Kasumi-1 (cell line): Measurements from ENCODE around the gene NAB2.
A peak's percentile ranks its signal among the peaks of the same experiment; 100 is the strongest.

ENCODE experiments used
- DNase-seq, 2 experiments: peaks; one replicate each; lab custom pipeline; 2025; lab: John Stamatoyannopoulos, UW

The NAB2 gene

GRCh38 chr12:57094208-57095160 is 5.6 kb downstream of the NAB2 start:
- no peak for DNase-seq

GRCh38 chr12:57095440-57095839 is 6.5 kb downstream of the NAB2 start:
- no peak for DNase-seq

- no peak for DNase-seq
Observed at GRCh38 chr12:57096099-57096572, 7.2 kb downstream of the NAB2 start.

- DNase-seq, result no peak
Observed at GRCh38 chr12:57096748-57097553, 8.0 kb downstream of the NAB2 start.

GRCh38 chr12:57097554-57097835 is 8.6 kb downstream of the NAB2 start:
- no peak for DNase-seq

GRCh38 chr12:57098546-57098945 is 9.6 kb downstream of the NAB2 start:
- DNase-seq, result no peak

- no peak for DNase-seq
Observed at GRCh38 chr12:57099047-57099714, 10.3 kb downstream of the NAB2 start.

GRCh38 chr12:57099766-57100165 is 10.9 kb downstream of the NAB2 start:
- DNase-seq, result no peak

GRCh38 chr12:57101892-57102695 is 13.2 kb downstream of the NAB2 start:
- peak; percentile 55 to 59 for DNase-seq

- no peak for DNase-seq
Observed at GRCh38 chr12:57103856-57104255, 14.9 kb downstream of the NAB2 start.

- no peak for DNase-seq
Observed at GRCh38 chr12:57104292-57104910, 15.5 kb downstream of the NAB2 start.

- no peak for DNase-seq
Observed at GRCh38 chr12:57105011-57105753, 16.3 kb downstream of the NAB2 start.

- DNase-seq, result no peak
Observed at GRCh38 chr12:57106021-57106708, 17.3 kb downstream of the NAB2 start.

GRCh38 chr12:57107456-57108155 is 18.7 kb downstream of the NAB2 start:
- DNase-seq, result no peak

GRCh38 chr12:57109207-57110103 is 20.5 kb downstream of the NAB2 start:
- no peak for DNase-seq

GRCh38 chr12:57110104-57111030 is 21.5 kb downstream of the NAB2 start:
- peak; percentile 48 to 79 for DNase-seq
